Chondrocyte (in vitro differentiated cells): Measurements from ENCODE around the gene OSBPL6. TPM values are rescaled to one million over a fixed set of nuclear protein-coding genes. Genes with fewer than 3 reads are reported as not detected.

Experiments
- DNase-seq: peaks from one replicate; pipeline ENCODE4 v3.0.0; 2021; ENCODE audit warnings: mixed read lengths, low spot score
- H3K27ac Mint-ChIP-seq: one replicate; pipeline ENCODE4 v1.8.0; 2021; ENCODE audit warnings: mild to moderate bottlenecking, moderate library complexity, mixed read lengths; ENCODE audit not compliant: unreplicated experiment
- H3K27me3 Mint-ChIP-seq: 2 replicates; pipeline ENCODE4 v1.8.0; 2021; ENCODE audit warnings: low read depth, mixed read lengths
- H3K36me3 Mint-ChIP-seq: 2 replicates; pipeline ENCODE4 v1.8.0; 2021; ENCODE audit warnings: low read depth, mixed read lengths
- H3K4me1 Mint-ChIP-seq: 2 replicates; pipeline ENCODE4 v1.8.0; 2021; ENCODE audit warnings: low read depth, mild to moderate bottlenecking, mixed read lengths
- H3K4me3 Mint-ChIP-seq: one replicate; pipeline ENCODE4 v1.8.0; 2021; ENCODE audit warnings: mild to moderate bottlenecking, moderate library complexity, mixed read lengths; ENCODE audit not compliant: unreplicated experiment
- H3K9me3 Mint-ChIP-seq: 2 replicates; pipeline ENCODE4 v1.8.0; 2021; ENCODE audit warnings: low read depth, mixed read lengths
- total RNA-seq: library from RNA; stranded (reverse); gene quantifications from 3 replicates; pipeline ENCODE4 v1.2.1, GENCODE V29; 2021
- TF ChIP-seq, protein P1 (sequence below): fragments of 200-600 bp; sonication (generic); IDR thresholded peaks from 2 replicates; pipeline ENCODE4 v1.5.0; 2021; ENCODE audit warnings: antibody characterized with exemption, mild to moderate bottlenecking, moderate library complexity

Gene OSBPL6
- total RNA-seq, 1 donor from 2014 or later = 10.3 TPM

DNA sequence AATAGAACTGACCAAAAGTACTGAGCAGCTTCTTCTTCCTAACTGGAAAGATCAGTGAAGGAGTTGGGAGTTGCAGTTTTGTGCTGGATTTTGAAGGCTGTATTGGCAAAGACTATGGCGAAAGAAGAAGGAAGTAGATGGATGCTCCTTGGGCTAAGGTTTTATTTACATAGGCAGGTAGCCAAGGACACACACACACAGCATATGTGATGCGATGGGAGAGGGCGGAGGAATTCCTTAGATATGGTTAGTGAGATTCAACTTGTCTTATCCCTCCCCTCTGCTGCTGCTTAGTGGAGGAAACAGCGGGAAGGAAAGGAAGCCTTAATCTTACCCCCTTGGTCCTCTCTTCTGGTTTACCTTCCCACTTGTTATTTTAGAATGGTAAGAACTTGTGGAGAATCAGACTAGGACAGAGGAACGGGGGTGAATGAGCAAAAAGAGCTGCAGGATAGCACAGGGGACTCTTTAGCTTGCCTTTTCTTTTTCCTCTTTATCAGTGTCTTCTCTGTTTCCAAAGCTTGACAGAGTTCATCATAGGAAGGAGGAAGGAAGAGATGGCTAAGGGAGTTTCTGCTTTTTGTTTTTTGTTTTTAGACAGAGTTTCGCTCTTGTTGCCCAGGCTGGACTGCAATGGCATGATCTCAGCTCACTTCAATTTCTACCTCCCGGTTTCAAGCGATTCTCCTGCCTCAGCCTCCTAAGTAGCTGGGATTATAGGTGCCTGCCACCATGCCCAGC, 87.9 kb downstream of the OSBPL6 start:
- H3K4me1 Mint-ChIP-seq = peaks cover 38% of the 10 kb centered on the region
- no peaks in the 10 kb centered on the region for H3K27me3 Mint-ChIP-seq
- no peaks in the 10 kb centered on the region for H3K9me3 Mint-ChIP-seq
- DNase-seq = no peak
- H3K4me3 Mint-ChIP-seq = no peak overlapping the region
- no peak overlapping the region for H3K27ac Mint-ChIP-seq
- TF ChIP-seq, protein P1, sequence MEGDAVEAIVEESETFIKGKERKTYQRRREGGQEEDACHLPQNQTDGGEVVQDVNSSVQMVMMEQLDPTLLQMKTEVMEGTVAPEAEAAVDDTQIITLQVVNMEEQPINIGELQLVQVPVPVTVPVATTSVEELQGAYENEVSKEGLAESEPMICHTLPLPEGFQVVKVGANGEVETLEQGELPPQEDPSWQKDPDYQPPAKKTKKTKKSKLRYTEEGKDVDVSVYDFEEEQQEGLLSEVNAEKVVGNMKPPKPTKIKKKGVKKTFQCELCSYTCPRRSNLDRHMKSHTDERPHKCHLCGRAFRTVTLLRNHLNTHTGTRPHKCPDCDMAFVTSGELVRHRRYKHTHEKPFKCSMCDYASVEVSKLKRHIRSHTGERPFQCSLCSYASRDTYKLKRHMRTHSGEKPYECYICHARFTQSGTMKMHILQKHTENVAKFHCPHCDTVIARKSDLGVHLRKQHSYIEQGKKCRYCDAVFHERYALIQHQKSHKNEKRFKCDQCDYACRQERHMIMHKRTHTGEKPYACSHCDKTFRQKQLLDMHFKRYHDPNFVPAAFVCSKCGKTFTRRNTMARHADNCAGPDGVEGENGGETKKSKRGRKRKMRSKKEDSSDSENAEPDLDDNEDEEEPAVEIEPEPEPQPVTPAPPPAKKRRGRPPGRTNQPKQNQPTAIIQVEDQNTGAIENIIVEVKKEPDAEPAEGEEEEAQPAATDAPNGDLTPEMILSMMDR = no peak
- no peaks in the 10 kb centered on the region for H3K36me3 Mint-ChIP-seq

DNA sequence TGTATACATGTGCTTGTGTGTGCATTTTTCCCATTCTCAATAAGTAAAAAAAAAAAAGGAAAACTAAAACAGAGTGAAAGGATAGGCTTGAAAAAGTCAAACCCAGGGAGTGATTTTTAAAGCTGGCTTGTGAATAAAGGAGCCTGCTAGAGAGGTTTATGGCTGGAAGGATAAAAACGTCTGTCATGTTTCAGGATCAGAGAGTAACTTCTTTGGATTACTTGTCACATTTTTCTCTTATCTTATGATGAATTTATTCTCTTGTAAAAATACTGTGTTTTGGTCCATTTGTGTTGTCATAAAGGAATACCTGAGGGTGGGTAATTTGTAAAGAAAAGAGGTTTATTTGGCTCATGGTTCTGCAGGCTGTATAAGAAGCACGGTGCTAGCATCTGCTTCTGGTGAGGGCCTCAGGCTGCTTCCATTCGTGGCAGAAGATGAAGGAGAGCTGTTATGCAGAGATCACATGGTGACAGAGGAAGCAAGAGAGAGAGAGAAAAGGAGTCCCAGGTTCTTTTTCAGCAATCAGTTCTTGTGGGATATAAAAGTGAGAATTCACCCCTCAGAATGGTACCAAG, 89.1 kb downstream of the OSBPL6 start:
- TF ChIP-seq, protein P1 = no peak
- DNase-seq = no peak
- H3K27ac Mint-ChIP-seq = no peak overlapping the region
- H3K4me1 Mint-ChIP-seq = peaks cover 28% of the 10 kb centered on the region
- H3K9me3 Mint-ChIP-seq = peaks cover 2% of the 10 kb centered on the region
- no peak overlapping the region for H3K4me3 Mint-ChIP-seq
- H3K27me3 Mint-ChIP-seq = no peaks in the 10 kb centered on the region
- peaks cover 2% of the 10 kb centered on the region for H3K36me3 Mint-ChIP-seq

DNA sequence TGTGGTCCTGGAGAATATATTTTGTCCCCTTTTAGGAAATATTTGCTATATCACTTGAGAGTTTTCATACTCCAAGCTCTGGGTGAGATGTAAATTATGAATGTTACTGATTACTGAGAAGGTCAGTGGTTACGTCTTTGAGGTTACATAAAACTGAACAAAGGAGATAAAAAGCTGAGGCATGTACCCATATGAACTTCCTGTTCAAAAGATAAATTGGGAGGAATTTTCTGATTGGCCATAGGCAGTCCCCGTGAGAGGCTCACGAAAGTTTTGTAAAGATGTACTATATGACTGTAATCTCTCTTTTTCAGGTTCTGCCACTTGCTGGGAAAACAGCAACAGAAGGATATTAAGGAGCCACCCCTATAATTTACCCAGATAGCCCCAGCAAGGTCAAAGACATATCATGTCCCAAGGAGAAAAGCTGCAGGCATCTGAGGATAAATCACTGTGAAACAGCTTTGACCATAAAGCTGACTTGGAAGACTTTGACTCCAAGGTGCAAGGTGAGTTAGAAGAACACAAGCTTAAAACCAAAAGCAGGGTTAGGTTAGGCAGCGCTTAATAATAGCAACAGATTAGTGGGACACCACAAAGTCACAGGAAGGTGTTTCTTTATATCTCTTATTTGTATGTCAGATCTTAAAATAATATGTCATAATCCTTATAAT, 90.4 kb downstream of the OSBPL6 start:
- no peak overlapping the region for H3K27ac Mint-ChIP-seq
- TF ChIP-seq, protein P1 = no peak
- no peak for DNase-seq
- no peaks in the 10 kb centered on the region for H3K27me3 Mint-ChIP-seq
- no peak overlapping the region for H3K4me3 Mint-ChIP-seq
- peaks cover 2% of the 10 kb centered on the region for H3K9me3 Mint-ChIP-seq
- peaks cover 15% of the 10 kb centered on the region for H3K4me1 Mint-ChIP-seq
- H3K36me3 Mint-ChIP-seq = peaks cover 4% of the 10 kb centered on the region

DNA sequence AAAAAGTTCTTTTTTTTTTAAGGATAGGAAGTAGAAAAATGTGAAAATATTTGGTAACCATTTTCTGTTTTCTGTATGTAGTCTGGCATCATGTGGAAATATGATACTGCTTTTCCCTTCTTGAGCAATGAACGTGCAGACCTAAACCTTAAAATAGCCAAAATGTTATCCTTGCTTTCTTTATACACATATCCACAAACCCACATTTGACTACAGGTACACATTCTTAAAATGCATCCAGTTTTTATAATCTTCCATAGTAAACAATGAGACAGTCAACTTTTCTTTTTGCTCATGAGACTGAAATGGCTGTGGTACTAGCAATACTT, 90.9 kb downstream of the OSBPL6 start:
- peaks cover 3% of the 10 kb centered on the region for H3K9me3 Mint-ChIP-seq
- no peak for DNase-seq
- TF ChIP-seq, protein P1 = no peak
- H3K36me3 Mint-ChIP-seq = peaks cover 4% of the 10 kb centered on the region
- H3K4me1 Mint-ChIP-seq = peaks cover 15% of the 10 kb centered on the region
- no peak overlapping the region for H3K27ac Mint-ChIP-seq
- H3K27me3 Mint-ChIP-seq = no peaks in the 10 kb centered on the region
- H3K4me3 Mint-ChIP-seq = no peak overlapping the region

DNA sequence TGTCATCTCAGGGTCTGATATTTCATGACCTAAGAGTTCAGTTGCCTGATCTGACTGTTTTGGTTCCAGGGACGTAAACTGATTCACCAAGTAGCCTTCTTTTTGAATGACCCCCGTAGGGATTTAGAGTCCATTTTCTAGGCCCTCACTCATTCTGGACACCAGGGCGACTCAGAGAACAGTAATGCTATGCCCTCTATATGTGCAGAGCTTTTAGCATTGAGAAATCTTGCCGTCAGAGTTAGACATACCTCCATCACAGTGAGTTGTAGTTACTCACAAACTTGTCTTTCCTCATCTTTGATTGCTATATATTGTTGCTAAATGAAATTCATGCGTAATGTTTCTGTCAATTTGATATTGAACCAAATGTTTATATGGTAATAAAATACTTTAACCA, 92.3 kb downstream of the OSBPL6 start:
- peaks cover 6% of the 10 kb centered on the region for H3K9me3 Mint-ChIP-seq
- DNase-seq = no peak
- no peak overlapping the region for H3K4me3 Mint-ChIP-seq
- TF ChIP-seq, protein P1 = no peak
- no peak overlapping the region for H3K27ac Mint-ChIP-seq
- no peaks in the 10 kb centered on the region for H3K27me3 Mint-ChIP-seq
- peaks cover 11% of the 10 kb centered on the region for H3K4me1 Mint-ChIP-seq
- peaks cover 4% of the 10 kb centered on the region for H3K36me3 Mint-ChIP-seq
